GM12892 (cell line): ENCODE measurements around the gene PHF19.

Experiments used
- POLR2AphosphoS5 ChIP-seq: IDR thresholded peaks from 2 replicates; pipeline ENCODE4 v1.6.1; 2011; ENCODE audit warnings: low read depth, low read length, control low read depth
- TAF1 ChIP-seq: IDR thresholded peaks from 2 replicates; pipeline ENCODE4 v1.6.1; 2011; ENCODE audit warnings: low read depth, mild to moderate bottlenecking, control low read depth, low read length, borderline replicate concordance

- TF ChIP-seq POLR2AphosphoS5 = no peak
- no peak for TF ChIP-seq TAF1
These were observed 9.0 kb upstream of the PHF19 start for GRCh38 chr9:120885958-120886357.
